GM12891 (cell line): Measurements from ENCODE around the gene PAX3.
A peak's percentile ranks its signal among the peaks of the same experiment; 100 is the strongest.

Experiments
- DNase-seq: peaks from one replicate; pipeline ENCODE4 v3.0.0; 2011; ENCODE audit warnings: low spot score; ENCODE audit not compliant: insufficient read length
- FAIRE-seq: peaks from 2 replicates; lab custom pipeline; 2011; peaks lifted over from hg19 to GRCh38; lab: Jason Lieb, UNC
- PAX5 ChIP-seq: IDR thresholded peaks from 2 replicates; pipeline ENCODE4 v1.6.1; 2011; ENCODE audit warnings: low read length, moderate library complexity, mild to moderate bottlenecking; ENCODE audit not compliant: insufficient read depth, severe bottlenecking
- POLR2A ChIP-seq: IDR thresholded peaks from 2 replicates; pipeline ENCODE4 v1.6.1; 2011; ENCODE audit warnings: low read depth, low read length, control low read depth
- POLR2AphosphoS5 ChIP-seq: IDR thresholded peaks from 2 replicates; pipeline ENCODE4 v1.6.1; 2011; ENCODE audit warnings: low read depth, low read length, control low read depth
- POU2F2 ChIP-seq: IDR thresholded peaks from 2 replicates; pipeline ENCODE4 v1.6.1; 2011; ENCODE audit warnings: low read depth, mild to moderate bottlenecking, control low read depth, low read length, moderate library complexity
- SPI1 ChIP-seq: IDR thresholded peaks from 2 replicates; pipeline ENCODE4 v1.6.1; 2011; ENCODE audit warnings: low read depth, low read length, control low read depth
- TAF1 ChIP-seq: IDR thresholded peaks from 2 replicates; pipeline ENCODE4 v1.6.1; 2011; ENCODE audit warnings: low read depth, low read length, control low read depth

Gene PAX3

DNA sequence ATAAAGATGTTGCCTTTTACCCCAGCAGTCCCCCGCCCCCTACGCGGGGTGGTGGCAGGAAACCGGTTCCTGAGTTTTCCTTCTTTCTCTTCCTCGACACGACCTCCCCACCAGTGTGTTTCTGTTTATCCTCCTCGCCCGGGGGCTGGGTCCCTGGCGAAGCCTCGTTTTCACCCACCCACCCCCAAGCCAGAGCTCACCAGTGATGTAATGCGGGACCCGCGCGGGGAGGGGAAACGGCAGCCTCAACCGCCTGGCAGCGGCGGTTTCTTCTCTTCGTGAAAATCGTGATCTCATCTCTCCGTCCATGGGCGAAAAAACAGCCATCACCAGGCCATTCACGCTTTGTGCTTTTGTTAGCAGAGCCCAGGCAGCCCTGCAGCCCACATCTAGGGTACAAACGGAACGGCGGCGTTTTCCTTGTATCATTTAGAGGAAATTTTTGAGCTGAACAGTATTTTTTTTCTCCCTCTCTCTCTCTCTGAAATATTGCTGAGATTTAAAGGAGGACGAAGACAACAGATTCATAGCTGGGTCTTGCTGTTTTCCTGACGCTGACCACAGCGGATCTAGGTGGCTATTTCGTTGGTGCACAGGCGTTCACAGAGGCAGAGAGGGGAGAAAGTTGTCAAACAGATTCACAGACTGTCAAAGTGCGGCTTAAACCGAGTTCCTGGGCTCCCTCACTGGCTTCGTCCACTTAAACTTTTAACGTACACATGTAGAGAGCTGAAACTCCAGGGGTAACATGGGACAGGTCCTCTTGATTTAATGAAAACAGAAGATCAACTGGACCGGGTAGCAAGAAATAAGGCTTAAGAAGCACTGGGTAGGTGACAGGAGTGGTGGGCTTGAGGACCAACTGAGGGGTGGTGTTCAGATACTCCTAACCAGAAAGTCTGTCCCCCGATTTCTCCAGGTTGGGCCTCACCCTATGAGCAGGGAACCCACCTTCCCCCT is 21.9 kb upstream of the PAX3 start:
- TF ChIP-seq SPI1 = no peak
- TF ChIP-seq POLR2AphosphoS5 = no peak
- TF ChIP-seq POU2F2 = no peak
- no peak for TF ChIP-seq POLR2A
- TF ChIP-seq TAF1 = no peak
- TF ChIP-seq PAX5 = no peak
- FAIRE-seq (peak; percentile 80), DNase-seq (no peak)

DNA sequence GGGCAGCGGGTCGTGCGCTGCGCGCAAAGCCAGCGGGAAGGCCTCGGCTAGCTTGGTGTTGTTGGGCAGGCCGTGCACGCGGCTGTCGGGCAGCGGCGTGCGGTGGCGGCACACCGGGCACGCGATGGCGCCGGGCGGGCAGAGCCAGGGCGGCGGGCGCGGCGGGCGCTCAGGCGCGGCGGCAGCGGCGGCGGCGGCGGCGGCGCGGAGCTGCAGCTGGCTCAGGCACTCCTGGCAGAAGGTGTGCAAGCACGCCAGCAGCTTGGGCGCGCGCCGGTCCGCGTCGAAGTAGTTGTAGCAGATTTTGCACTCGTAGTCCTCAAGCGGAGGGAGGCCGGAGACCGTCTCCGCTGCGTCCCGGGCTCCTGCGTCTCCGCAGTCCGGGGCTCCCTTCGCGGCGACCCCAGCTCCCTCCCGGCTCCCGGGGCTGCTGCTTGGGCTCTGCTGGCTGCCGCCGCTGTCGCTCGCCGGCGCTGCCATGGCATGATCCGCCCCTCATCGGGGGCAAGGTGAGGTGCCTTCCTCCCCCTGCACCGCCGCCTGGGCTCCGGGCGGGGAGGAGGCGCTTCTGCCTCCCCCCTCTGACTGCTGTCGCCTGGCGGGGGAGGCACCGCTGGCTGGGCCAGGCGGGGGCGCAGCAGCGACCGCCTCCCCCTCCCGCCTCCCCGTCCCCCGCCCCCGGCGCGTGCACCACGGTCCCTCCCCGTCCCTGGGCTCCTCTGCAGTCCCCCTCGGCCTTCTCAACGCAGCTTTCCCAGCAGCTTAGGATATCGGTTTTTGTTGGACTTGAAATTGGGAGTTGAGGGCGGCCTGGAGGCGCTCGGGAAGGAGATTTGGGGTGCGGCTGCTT is 21.0 kb upstream of the PAX3 start:
- TF ChIP-seq POLR2AphosphoS5 = no peak
- no peak for TF ChIP-seq POU2F2
- no peak for TF ChIP-seq PAX5
- TF ChIP-seq TAF1 = no peak
- TF ChIP-seq POLR2A = no peak
- no peak for TF ChIP-seq SPI1
- FAIRE-seq = peak; percentile 94
- DNase-seq = no peak

DNA sequence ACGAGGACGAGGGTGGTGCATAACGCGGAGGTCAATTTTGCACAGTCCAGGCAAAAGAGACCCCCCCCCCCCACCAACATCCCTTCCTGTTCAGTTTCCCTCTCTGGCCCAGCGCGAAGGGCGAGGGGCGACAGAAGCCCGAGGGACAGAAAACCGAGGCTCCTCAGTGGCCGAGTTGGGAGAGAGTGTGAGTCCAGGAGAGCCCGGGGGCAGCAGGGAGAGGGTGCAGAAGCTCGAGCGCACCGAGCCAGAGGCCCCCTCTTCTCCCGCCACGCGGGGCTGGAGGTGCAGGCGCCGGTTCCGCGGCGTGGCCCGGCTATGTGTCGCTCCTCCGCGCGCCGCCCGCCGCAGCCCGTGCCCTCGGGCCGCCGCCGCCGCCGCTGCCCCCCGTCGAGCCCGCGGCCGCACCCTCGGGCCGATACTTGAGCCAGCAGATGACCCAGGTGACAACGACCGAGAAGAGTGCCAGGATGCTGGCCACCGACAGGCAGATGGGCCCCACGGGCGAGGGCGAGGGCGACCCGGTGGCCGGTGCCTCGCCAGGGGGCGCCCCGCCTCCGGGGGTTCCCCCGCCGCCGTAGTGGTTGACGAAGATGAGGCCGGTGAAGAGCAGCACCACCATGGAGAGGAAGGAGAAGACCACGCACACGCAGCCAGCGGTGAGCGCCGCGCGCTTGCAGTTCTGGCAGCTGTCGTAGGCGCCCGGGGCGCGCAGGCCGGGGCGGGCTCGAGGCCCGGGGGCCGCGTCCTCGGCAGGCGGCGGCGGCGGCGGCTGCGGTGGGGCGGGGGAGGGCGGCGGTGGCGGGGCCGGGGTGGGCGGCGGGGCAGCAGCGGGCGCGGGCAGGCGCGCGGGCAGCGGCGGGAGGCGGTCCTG is 20.2 kb upstream of the PAX3 start:
- no peak for DNase-seq
- TF ChIP-seq POU2F2 = no peak
- no peak for TF ChIP-seq PAX5
- TF ChIP-seq SPI1 = no peak
- TF ChIP-seq TAF1 = no peak
- no peak for TF ChIP-seq POLR2AphosphoS5
- TF ChIP-seq POLR2A = no peak
- peak; percentile 92 for FAIRE-seq

DNA sequence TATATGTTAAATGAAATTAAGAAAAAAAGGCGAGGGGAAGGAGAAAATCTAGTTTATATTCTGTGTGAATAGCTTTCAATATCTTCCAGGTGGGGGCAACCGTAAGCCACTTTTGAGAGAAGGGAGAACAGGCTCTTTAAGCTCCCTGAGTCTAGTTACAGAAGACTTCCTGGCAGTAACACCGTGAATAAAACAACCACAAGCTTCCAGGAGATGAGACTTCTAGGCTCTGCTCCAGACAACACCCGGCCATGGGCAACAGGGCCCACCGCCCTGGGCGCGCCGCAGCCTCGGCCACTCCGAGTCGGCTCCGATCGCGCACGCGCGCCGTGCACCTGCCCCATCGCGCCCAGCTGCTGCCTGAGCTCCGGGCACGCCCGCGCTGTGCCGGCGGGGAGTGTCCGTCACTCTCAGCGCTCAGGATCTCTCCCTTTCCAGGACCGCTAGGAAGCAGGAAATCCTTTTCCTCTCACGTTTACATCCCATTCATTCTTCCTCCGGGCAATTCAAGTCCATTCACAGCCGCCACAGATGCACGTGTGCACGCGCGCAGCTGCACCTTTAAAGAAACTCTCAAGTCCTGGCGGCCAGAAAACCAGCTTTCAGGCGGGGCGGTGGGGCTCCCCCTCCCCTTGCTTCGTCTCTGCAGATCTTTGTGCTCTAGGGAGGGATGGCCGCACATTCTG is 19.4 kb upstream of the PAX3 start:
- DNase-seq = no peak
- TF ChIP-seq POU2F2 (no peak), PAX5 (no peak), TAF1 (no peak), POLR2A (no peak), POLR2AphosphoS5 (no peak), SPI1 (0 out of 2 replicates have a peak, but pooled peaks have one; percentile 9)
- peak; percentile 96 for FAIRE-seq

DNA sequence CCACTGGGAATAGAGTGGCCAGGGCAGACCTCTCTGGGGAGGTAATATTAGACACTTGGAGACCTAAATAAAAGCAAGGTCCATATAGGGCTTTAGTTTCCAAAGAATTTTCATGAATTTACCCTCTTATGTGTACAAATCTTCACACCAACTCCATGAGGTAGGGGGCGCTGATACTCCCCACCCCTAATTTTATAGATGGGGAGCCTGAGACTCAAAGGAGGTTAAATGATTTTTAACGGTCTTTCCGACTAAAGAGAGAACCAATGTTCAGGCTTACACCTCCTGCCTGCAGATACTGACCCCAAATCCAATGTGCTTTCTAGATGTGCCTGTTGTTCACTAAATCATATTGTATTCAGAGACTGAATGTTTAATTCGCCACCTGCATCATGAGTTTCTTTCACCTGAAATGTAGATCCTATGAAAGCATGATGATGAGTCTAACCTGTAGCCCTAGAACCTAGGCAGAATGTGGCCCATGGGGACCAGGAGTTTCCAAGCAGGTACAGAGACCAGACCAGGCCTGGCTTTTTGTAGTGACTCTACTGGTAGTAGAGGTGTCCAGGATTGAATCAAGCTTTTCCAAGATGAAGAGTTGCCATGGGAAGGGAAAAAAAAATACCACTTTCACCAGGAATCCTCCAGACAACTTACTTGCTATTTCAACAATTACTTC is 16.8 kb upstream of the PAX3 start:
- no peak for FAIRE-seq
- no peak for DNase-seq
- TF ChIP-seq SPI1 (no peak), POLR2A (no peak), POU2F2 (no peak)

DNA sequence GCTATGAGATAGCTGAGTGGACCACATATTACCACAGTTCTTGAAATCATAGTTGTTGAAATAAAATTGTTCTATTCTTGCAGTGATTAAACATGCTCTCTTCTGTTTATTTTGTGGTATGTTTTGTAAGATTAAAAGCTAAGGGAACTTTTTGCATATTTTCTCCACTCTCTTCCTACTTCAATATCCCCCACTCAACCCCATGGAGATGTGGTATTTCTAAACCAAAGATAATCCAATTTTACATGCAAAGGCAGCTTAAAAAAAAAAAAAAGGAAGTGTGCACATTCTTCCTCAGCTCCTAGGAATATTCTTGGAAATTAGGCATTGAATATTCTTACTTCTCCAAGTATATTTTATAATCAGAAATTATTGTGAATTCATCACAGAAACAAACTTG is 15.0 kb upstream of the PAX3 start:
- no peak for TF ChIP-seq PAX5
- no peak for TF ChIP-seq POLR2AphosphoS5
- TF ChIP-seq POU2F2 = no peak
- TF ChIP-seq POLR2A = no peak
- no peak for TF ChIP-seq TAF1
- TF ChIP-seq SPI1 = no peak
- no peak for DNase-seq
- no peak for FAIRE-seq

DNA sequence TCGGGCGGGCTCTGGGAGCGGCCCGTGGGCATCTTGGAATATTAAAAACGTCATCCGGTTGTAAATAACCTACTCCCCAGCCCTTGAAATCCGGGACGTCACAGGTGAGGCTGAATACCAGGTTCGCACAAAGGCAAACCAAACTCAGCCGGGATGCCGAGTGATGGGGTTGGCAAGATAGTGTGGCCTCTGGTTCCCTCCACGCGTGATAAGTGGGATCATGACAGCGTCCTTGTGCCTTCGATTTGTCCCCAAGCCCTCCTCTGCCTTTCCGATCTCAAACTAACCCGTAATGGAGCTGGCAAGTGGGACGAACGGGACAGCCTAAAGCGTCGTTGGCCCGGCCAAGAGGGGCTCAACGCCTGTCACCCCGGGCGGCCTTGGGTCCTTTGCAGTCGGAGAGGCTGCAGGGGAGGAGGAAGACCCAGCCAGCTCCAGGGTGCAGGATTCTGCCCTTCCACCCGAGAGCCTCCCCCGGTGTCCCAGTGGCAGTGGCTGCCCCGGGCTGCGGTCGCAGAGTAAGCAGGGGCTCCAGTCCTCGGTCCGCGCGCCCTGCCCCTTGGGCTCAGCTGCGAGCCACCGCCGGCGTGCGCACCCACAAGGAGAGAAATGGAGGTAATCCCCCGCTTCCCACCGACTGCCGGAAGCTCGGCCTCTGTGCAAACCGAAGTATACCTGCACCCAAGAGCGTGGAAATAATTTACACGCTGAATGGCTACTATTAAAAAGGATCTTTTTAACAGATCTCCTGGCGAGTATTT is 13.4 kb upstream of the PAX3 start:
- no peak for DNase-seq
- FAIRE-seq = no peak
- TF ChIP-seq POLR2A (no peak), POU2F2 (no peak), POLR2AphosphoS5 (no peak), PAX5 (no peak), TAF1 (no peak), SPI1 (no peak)
